Testis (tissue), 2 donors: Measurements from ENCODE around the gene NNMT.

Experiments
- POLR2A ChIP-seq: fragments of 450-650 bp; IDR thresholded peaks from one replicate; pipeline ENCODE4 v1.6.1; 2017; ENCODE audit warnings: antibody characterized with exemption, mild to moderate bottlenecking, moderate library complexity
- TF ChIP-seq, protein P1 (sequence below), 3 experiments: fragments of 450-650 bp in 2 of 3; fragments of 200-600 bp in 1 of 3; sonication (generic) in 1 of 3; IDR thresholded peaks; one replicate each; pipeline ENCODE4 v1.5.1; 2016 to 2019; ENCODE audit warnings: antibody characterized with exemption in 3 of 3, mild to moderate bottlenecking in 2 of 3, moderate library complexity in 1 of 3

DNA sequence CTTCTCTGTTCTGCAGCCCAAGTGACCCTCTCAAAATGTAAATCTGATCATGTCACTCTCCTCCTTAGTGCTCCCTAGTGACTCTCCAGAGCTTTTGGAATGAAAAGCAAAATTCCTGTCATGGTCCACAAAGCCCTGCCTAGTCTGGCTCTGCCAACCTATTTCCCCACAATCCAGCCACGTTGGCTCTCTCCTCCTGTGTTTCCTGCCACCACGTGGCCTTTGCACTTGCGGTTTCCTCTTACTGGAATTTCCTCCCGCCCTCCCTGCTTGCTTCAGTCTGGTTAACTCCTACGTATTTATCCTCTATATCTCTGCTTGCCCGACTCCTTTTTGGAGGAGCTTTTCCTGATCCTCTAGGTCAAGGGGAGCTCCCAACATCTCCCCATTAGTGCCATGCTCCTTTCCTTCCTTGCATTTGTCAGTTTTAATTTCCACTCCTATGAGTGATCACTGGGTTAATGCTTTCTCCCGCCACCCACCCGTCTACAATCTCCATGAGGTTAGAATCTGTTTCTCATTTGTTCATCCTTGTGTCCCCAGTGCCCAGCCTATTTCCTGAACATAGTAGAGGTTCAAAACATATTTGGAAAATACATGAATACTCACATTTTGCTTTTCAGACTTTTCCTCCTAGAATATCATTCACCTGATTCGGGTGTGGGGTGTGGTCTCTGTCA lies 11.5 kb downstream of the NNMT start:
- TF ChIP-seq, protein P1, sequence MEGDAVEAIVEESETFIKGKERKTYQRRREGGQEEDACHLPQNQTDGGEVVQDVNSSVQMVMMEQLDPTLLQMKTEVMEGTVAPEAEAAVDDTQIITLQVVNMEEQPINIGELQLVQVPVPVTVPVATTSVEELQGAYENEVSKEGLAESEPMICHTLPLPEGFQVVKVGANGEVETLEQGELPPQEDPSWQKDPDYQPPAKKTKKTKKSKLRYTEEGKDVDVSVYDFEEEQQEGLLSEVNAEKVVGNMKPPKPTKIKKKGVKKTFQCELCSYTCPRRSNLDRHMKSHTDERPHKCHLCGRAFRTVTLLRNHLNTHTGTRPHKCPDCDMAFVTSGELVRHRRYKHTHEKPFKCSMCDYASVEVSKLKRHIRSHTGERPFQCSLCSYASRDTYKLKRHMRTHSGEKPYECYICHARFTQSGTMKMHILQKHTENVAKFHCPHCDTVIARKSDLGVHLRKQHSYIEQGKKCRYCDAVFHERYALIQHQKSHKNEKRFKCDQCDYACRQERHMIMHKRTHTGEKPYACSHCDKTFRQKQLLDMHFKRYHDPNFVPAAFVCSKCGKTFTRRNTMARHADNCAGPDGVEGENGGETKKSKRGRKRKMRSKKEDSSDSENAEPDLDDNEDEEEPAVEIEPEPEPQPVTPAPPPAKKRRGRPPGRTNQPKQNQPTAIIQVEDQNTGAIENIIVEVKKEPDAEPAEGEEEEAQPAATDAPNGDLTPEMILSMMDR (IDR thresholded peaks at IDR 0.05), result no peak
- TF ChIP-seq POLR2A, result no peak
